K562 (cell line): ENCODE data around the gene FMNL2. TPM values are rescaled to one million over a fixed set of nuclear protein-coding genes. Genes with fewer than 3 reads are reported as not detected.

Experiments
- ATAC-seq: fragments of 200-7000 bp; cut with Tn5 transposase; 3 replicates; pipeline ENCODE4 v1.9.1; 2020; ENCODE audit warnings: moderate library complexity
- BruUV-seq: library from RNA; stranded (reverse); fragments of 400-500 nt; replicated peaks from 2 replicates; lab custom pipeline; 2021; lab: Mats Ljungman, UMichigan
- CTCF ChIA-PET: fragments of 300-600 bp; formaldehyde crosslinking; extraction: SDS; loops from one replicate; lab custom pipeline; 2021; ENCODE audit warnings: low intra/inter-chr PET ratio; lab: Yijun Ruan, JAX
- POLR2A ChIA-PET: fragments of 300-600, 350-650 bp; sonication (Branson Sonifier 250); formaldehyde crosslinking; extraction: SDS; loops from one replicate; lab custom pipeline; 2021; ENCODE audit warnings: antibody characterized with exemption, inconsistent platforms; lab: Yijun Ruan, JAX
- DNase-seq, 4 experiments: peaks; one replicate each; pipeline versions ENCODE4 v3.0.0 to v3.0.0-alpha.2; 2011 to 2018; ENCODE audit warnings: low spot score in 3 of 4, mixed read lengths in 3 of 4; ENCODE audit errors: extremely low read depth in 1 of 4
- FAIRE-seq: peaks from 2 replicates; lab custom pipeline; 2011; peaks lifted over from hg19 to GRCh38; lab: Jason Lieb, UNC
- H2AFZ ChIP-seq: 2 replicates; pipeline ENCODE4 v1.6.0; 2011; ENCODE audit warnings: low read depth, low read length, control low read depth, inconsistent platforms
- H3K27ac ChIP-seq: fragments of 200-600 bp; 3 replicates; pipeline ENCODE4 v1.8.0; 2011; ENCODE audit warnings: low read depth, mild to moderate bottlenecking, control low read depth, inconsistent platforms, low read length, moderate library complexity, mixed read lengths; ENCODE audit errors: extremely low read depth
- H3K27me3 ChIP-seq, 2 experiments: fragments of 300-600 bp in 1 of 2; 2 replicates in 1 of 2; 3 replicates in 1 of 2; pipeline versions ENCODE4 v1.6.0 to v1.8.0; 2011; ENCODE audit warnings: inconsistent platforms in 2 of 2, low read length in 2 of 2, mild to moderate bottlenecking in 1 of 2, mixed read lengths in 1 of 2, moderate library complexity in 1 of 2; ENCODE audit not compliant: control insufficient read depth in 2 of 2, insufficient read depth in 2 of 2
- H3K36me3 ChIP-seq: fragments of 300-600 bp; 3 replicates; pipeline ENCODE4 v1.8.0; 2011; ENCODE audit warnings: mild to moderate bottlenecking, low read length, inconsistent platforms; ENCODE audit not compliant: control insufficient read depth, insufficient read depth
- H3K4me1 ChIP-seq, 2 experiments: fragments of 200-600 bp in 1 of 2; replicated peaks in 1 of 2; 2 replicates in 1 of 2; 3 replicates in 1 of 2; pipeline versions ENCODE4 v1.5.1 to v1.8.0; 2011; ENCODE audit warnings: inconsistent platforms in 2 of 2, low read length in 2 of 2, mild to moderate bottlenecking in 1 of 2, mixed read lengths in 1 of 2, moderate library complexity in 1 of 2; ENCODE audit not compliant: control insufficient read depth in 2 of 2, insufficient read depth in 2 of 2
- H3K4me2 ChIP-seq: 2 replicates; pipeline ENCODE4 v1.6.1; 2011; ENCODE audit warnings: low read length, control low read depth, inconsistent platforms, mixed read lengths; ENCODE audit not compliant: insufficient read depth
- H3K4me3 ChIP-seq: fragments of 200-600 bp; sonication (generic), shearing (Covaris generic); 2 replicates; pipeline ENCODE4 v1.5.1; 2016; ENCODE audit warnings: control low read depth, inconsistent platforms
- H3K79me2 ChIP-seq: fragments of 200-600 bp; 3 replicates; pipeline ENCODE4 v1.8.0; 2011; ENCODE audit warnings: low read length, inconsistent platforms; ENCODE audit not compliant: control insufficient read depth, insufficient read depth
- H3K9ac ChIP-seq, 2 experiments: 2 replicates each; pipeline versions ENCODE4 v1.6.0 to v1.6.1; 2011; ENCODE audit warnings: low read depth in 2 of 2, low read length in 2 of 2, control low read depth in 1 of 2, inconsistent platforms in 1 of 2, mild to moderate bottlenecking in 1 of 2, mixed read lengths in 1 of 2; ENCODE audit not compliant: insufficient read depth in 1 of 2
- H3K9me1 ChIP-seq: one replicate; pipeline ENCODE4 v1.6.0; 2011; ENCODE audit warnings: inconsistent platforms, mild to moderate bottlenecking, low read length, moderate library complexity; ENCODE audit not compliant: control insufficient read depth, insufficient read depth
- H3K9me3 ChIP-seq: replicated peaks from 2 replicates; pipeline ENCODE4 v1.5.1; 2011; ENCODE audit warnings: low read depth, low read length, inconsistent platforms; ENCODE audit not compliant: control insufficient read depth, insufficient read depth
- H4K20me1 ChIP-seq: replicated peaks from 2 replicates; pipeline ENCODE4 v1.6.1; 2011; ENCODE audit warnings: low read length, inconsistent platforms, mixed read lengths; ENCODE audit not compliant: control insufficient read depth, insufficient read depth
- ASH1L ChIP-seq: fragments of 450-650 bp; IDR thresholded peaks from 2 replicates; pipeline ENCODE4 v1.6.1; 2018; ENCODE audit warnings: borderline replicate concordance, mild to moderate bottlenecking, low read depth; ENCODE audit not compliant: partially characterized antibody
- DDX20 ChIP-seq: fragments of 450-650 bp; IDR thresholded peaks from 2 replicates; pipeline ENCODE4 v1.6.1; 2016; ENCODE audit warnings: missing genetic modification characterization, low read depth, mild to moderate bottlenecking, missing compliant biosample characterization, moderate library complexity
- GABPA ChIP-seq: fragments of 200-800 bp; sonication (Bioruptor generic); conservative IDR thresholded peaks from 2 replicates; pipeline ENCODE4 v1.6.1; 2016; ENCODE audit warnings: low read depth, missing genetic modification characterization, missing compliant biosample characterization
- TCF7 ChIP-seq: sonication (generic); IDR thresholded peaks from 2 replicates; pipeline ENCODE4 v1.6.1; 2016; ENCODE audit warnings: antibody characterized with exemption, borderline replicate concordance
- ZFP1 ChIP-seq: fragments of 450-650 bp; formaldehyde crosslinking; IDR thresholded peaks from 2 replicates; pipeline ENCODE4 v1.4.0; 2020; ENCODE audit warnings: mild to moderate bottlenecking, mixed read lengths
- ZNF165 ChIP-seq: fragments of 250-450 bp; sonication (Bioruptor Pico); IDR thresholded peaks from 2 replicates; pipeline ENCODE4 v1.4.0; 2020; ENCODE audit warnings: borderline replicate concordance
- ZNF253 ChIP-seq: fragments of 250-450 bp; sonication (Bioruptor Pico); conservative IDR thresholded peaks from 2 replicates; pipeline ENCODE4 v1.6.1; 2021; ENCODE audit warnings: mild to moderate bottlenecking
- WGBS: fragments of 100-300 bp; shearing (Covaris generic); methylation state at CpG from one replicate; pipeline ENCODE4 v1.1.6; 2016; ENCODE audit warnings: low coverage, mixed read lengths; ENCODE audit not compliant: insufficient coverage; ENCODE audit errors: missing lambda C conversion rate; 5-methylcytosine and 5-hydroxymethylcytosine counted together
- in situ Hi-C: fragments of 300-500 bp; cut with MboI; formaldehyde crosslinking; loops from 4 replicates; pipeline ENCODE4 v1.15.0; 2018; ENCODE audit warnings: inconsistent platforms, mixed read lengths
- intact Hi-C: fragments of 100-400 bp; cut with micrococcal nuclease; formaldehyde crosslinking; loops from 2 replicates; pipeline ENCODE4 v1.14.2; 2022
- polyA plus RNA-seq, 8 experiments: library from polyadenylated mRNA; depleted of rRNA in 4 of 8; stranded (reverse) in 5 of 8; unstranded in 3 of 8; fragments of >200 nt; fragmentation: Nextera tagmentation in 2 of 8; fragmentation: Illumina TruSeq in 1 of 8; extraction: Ambion mirVana in 2 of 8; extraction: Trizol in 1 of 8; gene quantifications; 2 replicates each; pipeline versions ENCODE4 v1.2.1 to v1.2.3, GENCODE V29; 2011 to 2014; ENCODE audit warnings: inconsistent platforms in 1 of 8, missing spikeins in 1 of 8
- total RNA-seq, 7 experiments: library from RNA; depleted of rRNA in 6 of 7; stranded (reverse); fragments of >200 nt in 6 of 7; fragmentation: Illumina TruSeq in 2 of 7; extraction: Trizol in 2 of 7; gene quantifications; 2 replicates each; pipeline versions ENCODE4 v1.2.1 to v1.2.3, GENCODE V29; 2011 to 2021; ENCODE audit warnings: low replicate concordance in 1 of 7
- TF ChIP-seq, protein P1 (sequence below): sonication (generic); formaldehyde crosslinking; IDR thresholded peaks from 2 replicates; pipeline ENCODE4 v1.8.0; 2023; ENCODE audit warnings: missing genetic modification reagents, mild to moderate bottlenecking, borderline replicate concordance

Gene FMNL2
- total and polyA plus RNA-seq, 9 of the 15 experiments (the other 6 are each of a cell fraction or from before 2014, with no cell fraction given) = 0.15 to 0.49 (median 0.24) TPM; not detected in 1

DNA sequence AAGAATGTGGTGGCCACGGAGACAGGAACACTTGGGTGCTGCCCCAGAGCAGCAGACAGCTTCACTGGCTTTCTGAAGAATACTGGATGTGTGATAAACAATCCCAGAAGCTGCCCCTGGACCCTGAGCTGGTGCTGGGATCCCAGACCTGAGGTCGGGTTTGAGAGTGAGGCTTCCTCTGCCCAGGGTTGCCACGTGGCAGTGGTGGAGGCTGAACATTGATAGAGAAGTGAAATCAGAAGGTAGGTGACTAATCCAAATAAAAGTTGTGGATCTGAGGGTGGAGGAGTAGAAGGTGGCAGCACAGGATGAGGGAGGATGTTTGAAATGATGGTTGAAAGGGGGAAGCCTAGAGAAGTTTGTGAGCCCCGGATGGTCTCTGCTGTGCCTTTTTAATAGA is 64.0 kb downstream of the FMNL2 start:
- Histone ChIP-seq H3K36me3 (no peaks in the 10 kb centered on the region), H4K20me1 (no peaks in the 10 kb centered on the region), H3K4me1 (no peaks in the 10 kb centered on the region), H3K79me2 (no peaks in the 10 kb centered on the region), H3K9ac (no peak overlapping the region), H3K27ac (no peak overlapping the region), H3K9me1 (no peaks in the 10 kb centered on the region), H3K4me3 (no peak overlapping the region), H3K9me3 (no peaks in the 10 kb centered on the region), H3K4me2 (no peak overlapping the region), H3K27me3 (peaks cover 2 to 17% of the 10 kb centered on the region in 2 experiments; a peak in 4 of 5 replicates), H2AFZ (no peak overlapping the region)
- in situ Hi-C loops (no loop called here), intact Hi-C loops (no loop called here)
- no peak for ATAC-seq
- ChIA-PET CTCF (no interaction called here), POLR2A (no interaction called here)
- 0% methylated on average over 4 of the region's 4 CpGs for WGBS
- no peak for DNase-seq
- no peak for TF ChIP-seq GABPA (tag)
- no peak for TF ChIP-seq TCF7
- no peak for TF ChIP-seq ASH1L
- TF ChIP-seq ZNF253 (CRISPR knock-in tag) = no peak
- no peak for TF ChIP-seq ZFP1 (CRISPR knock-in tag)
- FAIRE-seq = no peak
- BruUV-seq = no TSS peak

DNA sequence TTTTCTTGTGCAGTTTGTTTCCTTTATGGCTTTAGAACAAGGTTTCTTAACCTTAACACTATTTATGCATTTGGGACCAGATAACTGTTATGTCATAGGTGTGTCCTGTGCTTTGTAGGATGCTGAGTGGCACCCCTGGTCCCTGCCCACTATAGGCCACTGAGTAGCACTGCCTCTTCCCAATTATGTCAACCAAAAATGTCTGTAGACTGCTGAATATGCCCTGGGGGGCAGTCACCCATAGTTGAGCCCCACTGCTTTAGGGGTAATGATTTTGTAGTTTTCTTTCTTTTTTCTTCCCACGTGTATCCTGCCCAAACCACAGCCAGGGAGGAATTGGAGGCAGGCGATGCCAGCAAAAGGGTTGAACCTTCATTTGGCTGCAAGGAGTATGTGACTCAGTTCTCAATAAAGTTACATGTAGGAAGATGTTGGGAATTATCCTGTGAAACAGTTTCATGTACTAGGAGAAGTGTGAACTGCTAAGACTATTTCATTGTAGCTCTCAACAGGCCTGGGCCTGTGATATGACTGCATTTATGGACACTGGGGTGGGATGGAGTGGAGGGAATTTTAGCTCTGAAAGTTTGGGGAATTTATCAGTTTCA is 65.7 kb downstream of the FMNL2 start:
- H2AFZ ChIP-seq = no peak overlapping the region
- peaks cover 2 to 17% of the 10 kb centered on the region in 2 experiments; a peak in 4 of 5 replicates for H3K27me3 ChIP-seq
- ATAC-seq (no peak), FAIRE-seq (no peak), DNase-seq (no peak)
- intact Hi-C loops = no loop called here
- H3K9me1 ChIP-seq = no peaks in the 10 kb centered on the region
- no peaks in the 10 kb centered on the region for H3K9me3 ChIP-seq
- CTCF ChIA-PET = no interaction called here
- no peaks in the 10 kb centered on the region for H3K79me2 ChIP-seq
- no peaks in the 10 kb centered on the region for H4K20me1 ChIP-seq
- no peak overlapping the region for H3K4me3 ChIP-seq
- in situ Hi-C loops = no loop called here
- H3K27ac ChIP-seq = no peak overlapping the region
- no peak overlapping the region for H3K9ac ChIP-seq
- no peaks in the 10 kb centered on the region for H3K4me1 ChIP-seq
- WGBS = 0% methylated on average over 2 of the region's 2 CpGs
- POLR2A ChIA-PET = interaction anchor here (0.6 kb wide), 1 partner anchor 59 kb away, joined by 3 read pairs; no protein-coding TSS in a partner anchor
- H3K4me2 ChIP-seq = no peak overlapping the region
- BruUV-seq = no TSS peak
- H3K36me3 ChIP-seq = no peaks in the 10 kb centered on the region
- TF ChIP-seq, protein P1, sequence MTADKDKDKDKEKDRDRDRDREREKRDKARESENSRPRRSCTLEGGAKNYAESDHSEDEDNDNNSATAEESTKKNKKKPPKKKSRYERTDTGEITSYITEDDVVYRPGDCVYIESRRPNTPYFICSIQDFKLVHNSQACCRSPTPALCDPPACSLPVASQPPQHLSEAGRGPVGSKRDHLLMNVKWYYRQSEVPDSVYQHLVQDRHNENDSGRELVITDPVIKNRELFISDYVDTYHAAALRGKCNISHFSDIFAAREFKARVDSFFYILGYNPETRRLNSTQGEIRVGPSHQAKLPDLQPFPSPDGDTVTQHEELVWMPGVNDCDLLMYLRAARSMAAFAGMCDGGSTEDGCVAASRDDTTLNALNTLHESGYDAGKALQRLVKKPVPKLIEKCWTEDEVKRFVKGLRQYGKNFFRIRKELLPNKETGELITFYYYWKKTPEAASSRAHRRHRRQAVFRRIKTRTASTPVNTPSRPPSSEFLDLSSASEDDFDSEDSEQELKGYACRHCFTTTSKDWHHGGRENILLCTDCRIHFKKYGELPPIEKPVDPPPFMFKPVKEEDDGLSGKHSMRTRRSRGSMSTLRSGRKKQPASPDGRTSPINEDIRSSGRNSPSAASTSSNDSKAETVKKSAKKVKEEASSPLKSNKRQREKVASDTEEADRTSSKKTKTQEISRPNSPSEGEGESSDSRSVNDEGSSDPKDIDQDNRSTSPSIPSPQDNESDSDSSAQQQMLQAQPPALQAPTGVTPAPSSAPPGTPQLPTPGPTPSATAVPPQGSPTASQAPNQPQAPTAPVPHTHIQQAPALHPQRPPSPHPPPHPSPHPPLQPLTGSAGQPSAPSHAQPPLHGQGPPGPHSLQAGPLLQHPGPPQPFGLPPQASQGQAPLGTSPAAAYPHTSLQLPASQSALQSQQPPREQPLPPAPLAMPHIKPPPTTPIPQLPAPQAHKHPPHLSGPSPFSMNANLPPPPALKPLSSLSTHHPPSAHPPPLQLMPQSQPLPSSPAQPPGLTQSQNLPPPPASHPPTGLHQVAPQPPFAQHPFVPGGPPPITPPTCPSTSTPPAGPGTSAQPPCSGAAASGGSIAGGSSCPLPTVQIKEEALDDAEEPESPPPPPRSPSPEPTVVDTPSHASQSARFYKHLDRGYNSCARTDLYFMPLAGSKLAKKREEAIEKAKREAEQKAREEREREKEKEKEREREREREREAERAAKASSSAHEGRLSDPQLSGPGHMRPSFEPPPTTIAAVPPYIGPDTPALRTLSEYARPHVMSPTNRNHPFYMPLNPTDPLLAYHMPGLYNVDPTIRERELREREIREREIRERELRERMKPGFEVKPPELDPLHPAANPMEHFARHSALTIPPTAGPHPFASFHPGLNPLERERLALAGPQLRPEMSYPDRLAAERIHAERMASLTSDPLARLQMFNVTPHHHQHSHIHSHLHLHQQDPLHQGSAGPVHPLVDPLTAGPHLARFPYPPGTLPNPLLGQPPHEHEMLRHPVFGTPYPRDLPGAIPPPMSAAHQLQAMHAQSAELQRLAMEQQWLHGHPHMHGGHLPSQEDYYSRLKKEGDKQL (CRISPR knock-in tag) = no peak
- TF ChIP-seq ZNF165 (no peak), DDX20 (tag) (no peak)
